GM19193 (cell line): Measurements from ENCODE around the gene WDSUB1.

ENCODE experiments used
- POLR2A ChIP-seq: IDR thresholded peaks from 4 replicates; pipeline ENCODE4 v1.6.1; 2011; ENCODE audit not compliant: insufficient read depth, insufficient read length; ENCODE audit errors: extremely low read depth

The WDSUB1 gene, protein sequence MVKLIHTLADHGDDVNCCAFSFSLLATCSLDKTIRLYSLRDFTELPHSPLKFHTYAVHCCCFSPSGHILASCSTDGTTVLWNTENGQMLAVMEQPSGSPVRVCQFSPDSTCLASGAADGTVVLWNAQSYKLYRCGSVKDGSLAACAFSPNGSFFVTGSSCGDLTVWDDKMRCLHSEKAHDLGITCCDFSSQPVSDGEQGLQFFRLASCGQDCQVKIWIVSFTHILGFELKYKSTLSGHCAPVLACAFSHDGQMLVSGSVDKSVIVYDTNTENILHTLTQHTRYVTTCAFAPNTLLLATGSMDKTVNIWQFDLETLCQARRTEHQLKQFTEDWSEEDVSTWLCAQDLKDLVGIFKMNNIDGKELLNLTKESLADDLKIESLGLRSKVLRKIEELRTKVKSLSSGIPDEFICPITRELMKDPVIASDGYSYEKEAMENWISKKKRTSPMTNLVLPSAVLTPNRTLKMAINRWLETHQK

DNA sequence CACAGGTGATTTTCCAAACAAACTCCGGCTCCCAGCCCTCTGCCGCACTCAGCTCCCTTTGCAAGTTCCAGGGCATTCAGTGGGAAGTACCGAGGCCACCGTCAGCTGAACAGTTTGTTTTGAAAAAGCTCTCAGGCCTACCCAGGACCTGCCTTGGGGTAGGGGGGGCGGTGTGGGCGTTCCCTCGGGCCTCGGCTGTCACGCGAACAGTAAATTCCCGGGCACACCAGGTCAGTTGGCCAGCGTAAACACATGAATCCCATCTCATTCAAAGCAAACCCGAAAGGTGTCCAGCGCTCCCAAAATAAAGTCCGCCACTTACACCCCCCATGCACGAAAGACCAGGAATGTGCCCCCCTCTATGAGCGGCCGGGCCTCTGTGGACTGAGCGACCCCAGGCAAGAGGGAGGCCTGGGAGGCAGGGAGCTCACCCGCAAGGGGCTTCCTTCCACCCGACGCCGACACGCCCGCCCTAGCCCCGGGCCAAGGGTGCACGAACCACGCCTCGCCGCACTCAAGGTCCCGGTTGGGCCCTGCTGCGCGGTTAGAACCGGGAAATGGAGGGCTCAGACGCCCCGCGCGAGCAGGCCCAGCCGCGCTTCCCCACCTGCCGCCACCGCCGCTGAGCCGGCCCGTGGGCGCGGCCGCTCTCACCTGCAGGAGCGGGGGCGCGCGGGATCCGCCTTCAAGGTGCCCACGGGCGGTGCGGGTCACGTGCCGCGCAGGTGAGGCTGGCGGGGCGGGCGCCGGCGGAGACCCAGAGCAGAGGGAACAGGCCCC is at the start of gene WDSUB1:
Gene WDSUB1, minus strand, starts transcription at position 775 of the 780 bp plus-strand sequence. CDS start 3,634 bp downstream, outside the sequence.
- TF ChIP-seq POLR2A: no peak

DNA sequence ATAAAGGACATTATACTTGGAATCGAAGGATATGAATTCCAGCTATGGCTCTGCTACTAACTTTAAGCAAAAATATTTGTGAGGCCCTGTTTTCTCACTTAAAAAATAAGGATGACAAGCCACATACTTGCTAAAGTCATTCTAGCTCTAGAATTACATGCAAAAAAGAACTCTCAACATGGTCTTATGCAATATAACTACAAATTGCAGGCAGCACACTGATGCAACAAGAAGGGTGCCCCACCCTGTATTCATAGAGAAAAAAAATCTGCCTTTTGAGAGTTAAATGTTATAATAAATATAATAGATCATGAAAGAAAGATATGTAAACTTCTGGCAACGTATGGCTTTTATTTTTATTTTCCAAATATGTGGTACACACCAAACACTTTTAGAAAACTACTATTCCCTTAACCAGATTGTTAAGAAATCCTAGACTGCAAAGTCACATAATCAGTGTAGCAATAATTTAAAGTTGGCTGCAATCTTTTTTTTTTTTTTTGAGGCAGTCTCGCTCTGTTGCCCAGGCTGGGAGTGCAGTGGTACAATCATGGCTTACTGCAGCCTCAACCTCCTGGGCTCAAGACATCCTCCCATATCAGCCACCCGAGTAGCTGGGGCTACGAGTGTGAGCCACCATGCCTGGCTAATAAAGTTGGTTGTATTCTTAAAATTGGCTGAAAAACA is 40.2 kb upstream of the WDSUB1 start:
- no peak for TF ChIP-seq POLR2A

DNA sequence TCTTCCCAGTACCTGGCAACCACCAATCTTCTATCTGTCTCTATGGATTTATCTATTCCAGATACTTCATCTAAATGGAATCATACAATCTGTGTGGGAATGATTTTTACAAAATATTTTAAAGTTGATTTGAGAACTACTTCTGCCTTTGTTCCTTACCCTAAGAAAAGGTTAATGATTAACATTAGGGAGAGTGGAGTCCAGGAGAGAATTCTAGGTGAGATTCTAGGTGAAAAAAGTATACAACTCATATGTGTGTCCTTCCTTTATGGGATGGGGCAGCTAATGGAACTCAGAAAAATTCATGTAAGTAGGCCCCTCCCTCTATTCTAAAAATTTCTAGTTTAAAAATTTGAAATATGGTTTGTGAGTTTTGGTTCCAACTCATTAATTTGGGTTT is 35.9 kb upstream of the WDSUB1 start:
- TF ChIP-seq POLR2A: no peak

DNA sequence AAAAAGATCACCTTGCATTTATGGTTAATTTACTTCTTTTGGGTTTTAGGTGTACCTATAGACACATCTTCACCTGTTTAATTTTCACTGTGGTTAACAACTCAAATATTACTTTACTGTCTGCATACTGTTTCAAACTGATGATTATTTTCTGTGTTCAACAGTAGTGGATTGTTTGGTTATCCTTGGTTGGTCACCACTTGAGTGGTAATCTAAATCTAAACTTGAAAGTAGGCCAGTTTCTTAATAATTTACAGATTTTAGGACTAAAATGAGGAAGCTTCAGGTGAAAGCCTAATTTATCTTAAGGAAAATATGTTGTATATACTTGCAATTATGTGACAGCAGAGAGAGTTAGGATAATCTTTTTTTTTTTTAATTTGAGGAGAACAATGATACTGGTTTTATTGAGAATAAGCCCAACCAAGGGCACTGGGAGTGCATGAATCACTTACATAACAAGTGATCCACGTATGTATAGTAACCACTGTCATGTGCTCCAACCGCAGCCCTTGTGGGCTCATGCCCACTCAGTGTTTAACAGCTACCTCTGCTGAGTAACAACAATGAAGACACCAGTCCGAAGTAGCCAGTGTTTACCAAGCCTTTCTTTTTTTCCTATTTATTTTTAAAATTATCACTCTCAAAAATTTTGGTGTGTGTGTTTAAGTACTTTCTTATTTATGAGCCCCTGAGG is 31.0 kb upstream of the WDSUB1 start:
- no peak for TF ChIP-seq POLR2A

DNA sequence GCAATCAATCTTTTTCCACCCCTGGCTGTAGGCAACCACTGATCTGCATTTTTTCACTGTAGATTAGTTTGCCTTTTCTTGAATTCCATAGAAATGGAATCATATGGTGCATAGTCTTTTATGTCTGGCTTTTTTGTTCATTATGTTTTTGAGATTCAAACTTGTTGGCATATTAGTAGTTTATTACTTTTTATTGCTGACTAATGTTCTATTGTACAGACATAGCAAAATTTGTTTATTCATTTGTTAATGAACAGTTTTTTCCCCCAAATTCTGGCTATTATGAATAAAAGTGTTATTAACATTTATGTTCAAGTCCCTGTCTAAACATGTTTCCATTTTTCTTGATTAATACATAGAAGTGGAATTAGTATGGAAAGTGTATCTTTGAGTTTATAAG is 21.4 kb upstream of the WDSUB1 start:
- TF ChIP-seq POLR2A: no peak

DNA sequence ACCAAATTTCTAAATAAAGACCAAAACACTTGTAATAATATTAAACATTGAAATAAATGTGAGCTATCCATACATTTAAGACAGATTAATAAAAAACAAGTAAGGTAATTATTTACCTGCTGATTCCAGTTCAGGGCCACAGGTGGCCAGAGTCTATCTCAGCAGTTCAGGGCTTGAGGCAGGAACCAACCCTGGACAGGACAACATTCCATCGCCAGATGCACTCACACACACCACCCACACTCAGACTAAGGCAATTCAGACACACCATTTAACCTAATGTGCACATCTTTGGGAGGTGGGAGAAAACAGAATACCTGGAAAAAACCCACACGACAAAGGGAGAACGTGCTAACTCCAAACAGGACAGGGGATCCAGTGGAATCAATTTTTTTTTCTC is 14.1 kb upstream of the WDSUB1 start:
- TF ChIP-seq POLR2A: no peak

DNA sequence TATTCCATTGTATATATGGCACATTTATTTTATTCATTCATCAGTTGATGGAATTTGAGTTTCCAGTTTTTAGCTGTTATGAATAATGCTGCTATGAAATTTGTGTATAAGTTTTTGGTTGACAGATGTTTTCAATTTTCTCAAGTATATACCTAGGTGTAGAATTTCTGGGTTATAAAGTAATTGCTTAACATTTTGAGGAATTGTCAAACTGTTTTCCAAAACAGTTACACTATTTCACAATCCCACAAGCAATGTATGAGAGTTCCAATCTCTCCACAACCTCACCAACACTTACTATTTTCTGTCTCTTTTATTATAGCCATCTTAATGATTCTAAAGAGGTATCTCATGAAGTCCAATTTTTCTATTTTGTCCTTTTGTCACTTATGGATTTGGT is 12.5 kb upstream of the WDSUB1 start:
- TF ChIP-seq POLR2A: no peak

DNA sequence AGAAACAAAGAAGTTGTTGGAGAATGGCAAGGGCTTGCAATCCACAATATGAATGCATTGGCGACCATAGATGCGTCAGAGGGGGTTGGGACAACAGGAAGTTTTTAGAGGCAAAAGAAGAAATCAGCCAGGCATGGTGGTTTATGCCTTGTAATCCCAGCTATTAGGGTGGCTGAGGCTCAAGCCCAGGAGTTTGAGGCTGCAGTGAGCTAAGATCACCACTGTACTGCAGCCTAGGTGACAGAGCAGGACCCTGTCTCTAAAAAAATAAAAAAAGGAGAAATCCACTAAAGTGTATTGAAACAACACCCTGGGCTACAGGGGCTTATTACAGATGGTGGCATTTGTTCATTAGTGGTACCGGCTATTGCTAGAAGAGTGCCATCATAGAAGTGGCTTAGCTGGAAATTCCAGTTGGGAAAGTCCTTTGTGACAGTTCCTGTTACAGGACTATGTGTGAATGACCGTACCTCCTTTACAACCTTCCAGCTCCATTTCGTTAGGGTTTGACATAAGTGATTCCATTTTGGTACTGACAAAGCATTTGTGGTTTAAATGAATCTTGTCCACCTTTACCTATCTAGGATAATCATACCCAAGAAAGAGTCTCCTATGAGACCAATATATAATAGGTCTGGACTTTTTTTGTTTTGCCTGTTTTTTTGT is 10.7 kb upstream of the WDSUB1 start:
- TF ChIP-seq POLR2A: no peak

DNA sequence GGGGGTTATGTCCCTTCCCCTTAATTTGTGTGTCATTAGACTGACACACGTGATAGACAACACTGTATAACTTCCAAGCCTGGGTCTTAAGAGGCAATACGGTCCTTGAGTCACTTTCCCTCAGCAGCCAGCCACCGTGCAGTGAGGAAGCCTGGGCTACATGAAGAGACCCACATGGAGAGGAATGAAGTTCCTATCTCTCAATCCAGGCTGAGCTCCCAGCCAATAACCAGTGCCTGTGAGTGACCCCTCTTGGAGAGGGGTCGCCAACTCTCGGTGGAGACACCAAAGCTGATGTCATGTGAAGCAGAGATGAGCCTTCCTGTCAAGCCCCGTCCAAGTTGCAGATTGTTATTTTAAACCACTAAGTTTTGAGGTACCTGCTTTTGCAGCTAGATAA is 5.7 kb upstream of the WDSUB1 start:
- no peak for TF ChIP-seq POLR2A

DNA sequence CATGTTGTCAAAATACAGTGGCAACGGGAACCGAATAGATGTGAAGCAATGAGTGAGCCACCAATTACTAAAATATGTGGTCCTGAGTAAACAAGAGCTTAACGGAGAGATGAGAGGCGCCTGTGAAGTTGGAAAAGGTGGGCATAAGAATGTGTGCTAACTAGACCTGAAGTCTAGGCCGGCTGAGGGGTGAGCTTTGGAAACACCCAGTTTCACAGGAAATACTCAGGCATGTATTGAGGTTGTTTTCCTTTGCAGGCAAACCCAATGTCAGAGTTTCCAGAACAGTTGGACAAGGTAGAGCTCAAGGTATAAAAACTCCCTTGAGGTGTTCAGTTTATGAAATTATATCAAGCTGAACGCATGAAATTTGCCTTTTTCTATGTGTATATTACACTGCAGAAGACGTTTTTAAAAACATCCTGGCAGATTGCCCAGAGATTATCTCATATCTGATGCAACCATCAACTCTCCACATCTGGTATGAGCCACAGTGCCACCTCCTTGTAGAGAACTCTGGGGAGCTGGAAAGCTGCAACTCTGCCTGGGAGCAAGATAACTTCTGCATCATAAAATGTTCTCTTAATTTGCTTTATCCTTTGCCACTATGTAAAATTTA is 3.9 kb upstream of the WDSUB1 start:
- no peak for TF ChIP-seq POLR2A

DNA sequence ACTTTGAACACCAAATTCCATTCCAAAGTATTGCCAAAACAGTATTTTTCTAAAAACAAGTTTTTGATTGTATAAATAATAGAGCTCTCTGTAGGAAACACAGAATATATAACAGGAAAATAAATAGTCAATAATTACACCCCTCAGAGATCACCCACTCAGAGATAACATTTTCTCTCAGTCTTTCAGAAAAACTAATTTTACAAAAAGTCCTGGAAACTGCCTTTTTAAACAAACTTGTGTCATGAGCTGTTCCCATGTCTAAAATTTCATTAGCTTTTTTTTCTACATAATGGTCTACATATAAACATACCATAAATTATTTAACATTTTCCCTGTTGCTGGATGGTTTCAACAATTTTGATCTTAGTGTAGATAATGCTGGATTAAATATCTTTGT is 1.2 kb upstream of the WDSUB1 start:
- no peak for TF ChIP-seq POLR2A

DNA sequence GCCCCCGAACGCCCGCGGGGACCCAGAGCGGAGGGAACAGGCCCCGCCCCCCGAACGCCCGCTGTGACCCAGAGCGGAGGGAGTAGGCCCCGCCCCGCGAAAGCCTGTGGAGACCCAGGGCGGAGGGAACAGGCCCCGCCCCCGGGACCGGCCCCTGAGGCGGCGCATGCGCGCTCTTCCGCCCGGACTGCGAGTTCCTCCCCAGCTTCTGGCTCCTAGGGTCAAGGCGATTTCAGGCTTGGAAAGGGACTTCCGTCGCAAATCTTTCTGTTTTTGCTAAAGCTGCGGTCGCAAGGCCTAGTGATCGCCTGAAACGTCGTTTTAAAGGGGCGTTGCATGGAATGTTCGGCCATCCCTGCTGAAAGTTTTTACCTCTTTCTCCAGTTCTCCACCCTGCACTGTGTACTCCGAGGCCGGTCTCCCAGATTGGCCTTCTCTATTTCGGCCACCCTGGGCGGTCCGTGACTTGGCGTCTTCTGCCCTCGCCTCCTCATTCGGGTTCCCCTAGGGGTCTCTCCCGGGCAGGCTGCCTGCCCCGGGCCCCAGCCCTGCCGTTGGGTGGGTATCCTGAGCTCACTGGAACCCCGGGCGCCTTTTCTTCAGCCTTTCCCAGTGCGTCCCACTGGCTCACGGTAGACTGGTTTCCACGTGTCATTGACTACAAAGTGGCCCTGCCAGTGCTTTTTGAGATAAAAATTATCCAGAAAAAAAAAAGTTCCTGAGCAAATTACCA is 372 bp upstream of the WDSUB1 start:
- peak; percentile 75 for TF ChIP-seq POLR2A

DNA sequence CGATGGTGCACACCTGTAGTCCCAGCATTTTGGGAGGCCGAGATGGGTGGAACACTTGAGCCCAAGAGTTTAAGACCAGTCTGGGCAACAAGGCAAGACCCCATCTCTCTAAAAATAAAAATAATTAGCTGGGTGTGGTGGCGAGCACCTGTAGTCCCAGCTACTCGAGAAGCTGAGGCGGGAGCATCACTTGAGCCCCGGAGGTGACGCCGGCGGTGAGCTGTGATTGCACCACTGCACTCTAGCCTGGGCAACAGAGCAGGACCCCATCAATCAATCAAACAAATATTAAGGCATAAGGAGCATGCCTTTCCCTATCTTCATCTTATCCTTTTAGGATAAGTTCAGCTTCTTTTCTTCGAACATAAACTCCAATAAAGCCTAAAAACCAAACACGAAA is 1.1 kb downstream of the WDSUB1 start:
- TF ChIP-seq POLR2A: no peak

DNA sequence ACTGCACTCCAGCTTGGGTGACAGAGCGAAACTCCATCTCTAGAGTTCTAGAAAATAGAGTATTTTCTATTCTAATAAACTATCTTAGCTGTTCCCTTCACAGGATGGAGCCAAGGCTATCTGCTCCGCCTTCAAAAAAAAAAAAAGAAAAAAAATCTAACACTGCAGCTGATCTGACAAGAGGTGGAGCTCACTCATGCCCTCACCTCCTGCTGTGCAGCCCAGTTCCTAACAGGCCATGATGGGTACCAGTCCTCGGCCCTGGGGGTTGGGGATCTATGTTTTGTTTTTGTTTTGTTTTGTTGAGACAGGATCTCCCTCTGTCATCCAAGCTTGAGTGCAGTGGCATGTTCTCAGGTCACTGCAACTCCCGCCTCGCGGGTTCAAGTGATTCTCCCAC is 3.0 kb downstream of the WDSUB1 start:
- no peak for TF ChIP-seq POLR2A

DNA sequence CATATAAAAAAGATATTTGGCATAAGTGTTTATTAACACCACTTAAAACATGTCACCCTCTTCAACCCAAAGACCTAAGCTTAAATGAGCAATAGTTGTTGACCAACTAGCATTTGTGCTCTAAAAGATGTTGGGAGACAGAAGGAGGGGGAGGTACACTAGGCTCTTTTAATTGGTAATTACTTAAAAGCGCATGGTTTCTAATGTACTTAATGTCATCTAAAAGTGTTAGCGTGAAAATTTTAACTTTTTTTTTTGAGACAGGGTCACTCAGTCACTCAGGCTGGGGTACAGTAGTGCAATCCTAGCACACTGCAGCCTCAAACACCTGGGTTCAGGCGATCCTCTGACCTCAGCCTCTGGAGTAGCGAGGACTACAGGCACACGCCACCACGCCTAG is 5.5 kb downstream of the WDSUB1 start:
- no peak for TF ChIP-seq POLR2A
